Psoas muscle (tissue), 8 donors: ENCODE results near the gene FUS. TPM values are rescaled to one million over a fixed set of nuclear protein-coding genes. Genes with fewer than 3 reads are reported as not detected.

Experiments used
- ATAC-seq, 4 donors: fragments of 200-7000 bp; cut with Tn5 transposase; one replicate each; pipeline ENCODE4 v1.9.1; 2020; ENCODE audit warnings: moderate library complexity in 3 of 4, mild to moderate bottlenecking in 2 of 4
- DNase-seq, 2 donors: peaks; one replicate each; pipeline ENCODE4 v3.0.0-alpha.2; 2020
- H3K27ac ChIP-seq: fragments of 200-600 bp; one replicate; pipeline ENCODE4 v1.8.0; 2022
- H3K27me3 ChIP-seq, 3 donors: fragments of 200-600 bp in 1 of 3; one replicate each; pipeline versions ENCODE4 v1.6.1 to v1.8.0; 2013 to 2022; ENCODE audit warnings: low read length in 2 of 3, mild to moderate bottlenecking in 2 of 3, moderate library complexity in 1 of 3; ENCODE audit not compliant: insufficient read depth in 3 of 3
- H3K36me3 ChIP-seq, 2 donors: fragments of 200-600 bp in 1 of 2; one replicate each; pipeline versions ENCODE4 v1.6.1 to v1.8.0; 2013 to 2022; ENCODE audit warnings: low read depth in 1 of 2, mild to moderate bottlenecking in 1 of 2, moderate library complexity in 1 of 2; ENCODE audit not compliant: insufficient read depth in 1 of 2
- H3K4me1 ChIP-seq: fragments of 200-600 bp; one replicate; pipeline ENCODE4 v1.8.0; 2022
- H3K4me3 ChIP-seq: fragments of 200-600 bp; one replicate; pipeline ENCODE4 v1.8.0; 2022; ENCODE audit warnings: mild to moderate bottlenecking
- H3K9me3 ChIP-seq: fragments of 200-600 bp; one replicate; pipeline ENCODE4 v1.8.0; 2022
- WGBS, 3 donors: extraction: QIAGEN DNeasy Blood & Tissue Kit; methylation state at CpG; one replicate each; pipeline versions ENCODE4 v1.1.6 to v1.1.7; 2013; 5-methylcytosine and 5-hydroxymethylcytosine counted together
- intact Hi-C, 2 donors: fragments of 100-400 bp; cut with DNase I; formaldehyde crosslinking; loops; one replicate each; pipeline versions ENCODE4 v1.11.0 to v1.14.2; 2022
- polyA plus RNA-seq, 3 donors: library from polyadenylated mRNA; stranded (reverse); fragments of 200-250 nt; gene quantifications; one replicate each; pipeline ENCODE4 v1.2.3, GENCODE V29; 2013
- total RNA-seq, 4 donors: library from RNA; stranded (reverse); fragmentation: NEBNext Ultra II Directional in 2 of 4; extraction: Animal tissue kit (Norgen Biotek cat#: 25700) in 2 of 4; gene quantifications; one replicate each; pipeline versions ENCODE4 v1.2.1 to v1.2.4, GENCODE V29; 2021 to 2023
- TF ChIP-seq, protein P1 (sequence below): fragments of 200-600 bp; IDR thresholded peaks from one replicate; pipeline ENCODE4 v1.8.0; 2022; ENCODE audit warnings: antibody characterized with exemption
- donor health status: healthy with polysubstance abuse.
- donor health status: DM: no; HTN: no; CAD: no; lungs with moderate emphysema.
- donor health status: Bipolar disorder and iron deficiency.
- donor health status: healthy.
- donor health status: DM: yes; HTN: yes; CAD: no.
- donor health status: DM: no; HTN: no; CAD: no.
- donor health status: DM: no; HTN: no; CAD: no.
- donor health status: DM: yes; HTN: yes; CAD: no.

The FUS gene
- total and polyA plus RNA-seq, 7 donors: 117 to 246 (median 159) TPM

DNA sequence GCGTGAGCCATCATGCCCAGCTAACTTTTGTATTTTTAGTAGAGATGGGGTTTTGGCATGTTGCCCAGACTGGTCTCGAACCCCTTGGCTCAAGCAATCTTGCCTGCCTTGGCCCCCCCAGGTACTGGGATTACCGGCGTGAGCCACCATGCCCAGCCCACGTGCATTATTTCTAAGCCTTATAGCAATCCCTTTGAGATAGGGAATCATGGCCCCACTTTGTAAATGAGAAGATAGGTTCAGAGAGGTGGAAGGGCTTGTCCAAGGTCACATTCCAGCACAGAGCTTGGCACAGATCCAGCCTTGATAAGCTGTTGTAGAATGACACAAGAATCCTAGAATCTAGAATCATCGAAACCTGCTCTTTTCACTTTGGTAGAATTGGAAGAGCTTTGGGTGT is 26.8 kb downstream of the FUS start:
- H3K27me3 ChIP-seq: no peaks in the 10 kb centered on the region
- DNase-seq (no peak), ATAC-seq (no peak)
- TF ChIP-seq, protein P1, sequence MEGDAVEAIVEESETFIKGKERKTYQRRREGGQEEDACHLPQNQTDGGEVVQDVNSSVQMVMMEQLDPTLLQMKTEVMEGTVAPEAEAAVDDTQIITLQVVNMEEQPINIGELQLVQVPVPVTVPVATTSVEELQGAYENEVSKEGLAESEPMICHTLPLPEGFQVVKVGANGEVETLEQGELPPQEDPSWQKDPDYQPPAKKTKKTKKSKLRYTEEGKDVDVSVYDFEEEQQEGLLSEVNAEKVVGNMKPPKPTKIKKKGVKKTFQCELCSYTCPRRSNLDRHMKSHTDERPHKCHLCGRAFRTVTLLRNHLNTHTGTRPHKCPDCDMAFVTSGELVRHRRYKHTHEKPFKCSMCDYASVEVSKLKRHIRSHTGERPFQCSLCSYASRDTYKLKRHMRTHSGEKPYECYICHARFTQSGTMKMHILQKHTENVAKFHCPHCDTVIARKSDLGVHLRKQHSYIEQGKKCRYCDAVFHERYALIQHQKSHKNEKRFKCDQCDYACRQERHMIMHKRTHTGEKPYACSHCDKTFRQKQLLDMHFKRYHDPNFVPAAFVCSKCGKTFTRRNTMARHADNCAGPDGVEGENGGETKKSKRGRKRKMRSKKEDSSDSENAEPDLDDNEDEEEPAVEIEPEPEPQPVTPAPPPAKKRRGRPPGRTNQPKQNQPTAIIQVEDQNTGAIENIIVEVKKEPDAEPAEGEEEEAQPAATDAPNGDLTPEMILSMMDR: no peak
- 55 to 61% (median 60%) methylated on average over 6 of the region's 6 CpGs for WGBS, 3 donors
- no peaks in the 10 kb centered on the region for H3K36me3 ChIP-seq
- H3K4me1 ChIP-seq: peaks cover 3% of the 10 kb centered on the region
- no peaks in the 10 kb centered on the region for H3K9me3 ChIP-seq
- H3K27ac ChIP-seq: no peak overlapping the region
- H3K4me3 ChIP-seq: no peak overlapping the region
- intact Hi-C loops: no loop called here

DNA sequence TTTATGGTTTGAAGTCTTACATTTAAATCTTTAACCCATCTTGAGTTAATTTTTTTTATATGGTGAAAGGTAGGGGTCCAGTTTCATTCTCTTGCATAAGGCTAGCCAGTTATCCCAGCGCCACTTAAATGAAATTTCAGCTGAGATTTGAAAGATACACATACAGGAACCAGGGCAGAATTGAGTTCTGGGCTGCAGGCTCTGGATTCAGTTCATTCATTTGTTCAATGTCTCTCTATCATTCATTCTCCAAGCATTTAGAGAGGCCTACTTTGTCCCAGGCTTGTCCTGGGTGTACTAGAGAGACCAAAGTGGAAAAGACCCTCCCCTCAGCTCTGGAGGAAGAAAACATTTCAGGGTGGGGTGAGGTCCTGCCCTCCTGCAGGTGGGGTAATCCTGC is 33.4 kb downstream of the FUS start:
- TF ChIP-seq, protein P1: no peak
- peak in 2 of 4 donors; percentile 9 to 16 for ATAC-seq
- peaks cover 36% of the 10 kb centered on the region for H3K4me1 ChIP-seq
- 79 to 91% (median 80%) methylated on average over 1 of the region's 1 CpG for WGBS, 3 donors
- H3K36me3 ChIP-seq: peaks cover 0 to 11% of the 10 kb centered on the region in 2 donors
- peak overlapping the region; percentile 99 for H3K27ac ChIP-seq
- peak overlapping the region; percentile 89 for H3K4me3 ChIP-seq
- no peaks in the 10 kb centered on the region for H3K9me3 ChIP-seq
- H3K27me3 ChIP-seq: no peaks in the 10 kb centered on the region
- no peak for DNase-seq
- intact Hi-C loops: loop anchor here (2.0 to 10.0 kb wide), 2 partner anchors 33 to 241 kb away; partner anchors contain the start of genes ARMC5 (in 1 of the 2) and FUS (in 1 of the 2)

DNA sequence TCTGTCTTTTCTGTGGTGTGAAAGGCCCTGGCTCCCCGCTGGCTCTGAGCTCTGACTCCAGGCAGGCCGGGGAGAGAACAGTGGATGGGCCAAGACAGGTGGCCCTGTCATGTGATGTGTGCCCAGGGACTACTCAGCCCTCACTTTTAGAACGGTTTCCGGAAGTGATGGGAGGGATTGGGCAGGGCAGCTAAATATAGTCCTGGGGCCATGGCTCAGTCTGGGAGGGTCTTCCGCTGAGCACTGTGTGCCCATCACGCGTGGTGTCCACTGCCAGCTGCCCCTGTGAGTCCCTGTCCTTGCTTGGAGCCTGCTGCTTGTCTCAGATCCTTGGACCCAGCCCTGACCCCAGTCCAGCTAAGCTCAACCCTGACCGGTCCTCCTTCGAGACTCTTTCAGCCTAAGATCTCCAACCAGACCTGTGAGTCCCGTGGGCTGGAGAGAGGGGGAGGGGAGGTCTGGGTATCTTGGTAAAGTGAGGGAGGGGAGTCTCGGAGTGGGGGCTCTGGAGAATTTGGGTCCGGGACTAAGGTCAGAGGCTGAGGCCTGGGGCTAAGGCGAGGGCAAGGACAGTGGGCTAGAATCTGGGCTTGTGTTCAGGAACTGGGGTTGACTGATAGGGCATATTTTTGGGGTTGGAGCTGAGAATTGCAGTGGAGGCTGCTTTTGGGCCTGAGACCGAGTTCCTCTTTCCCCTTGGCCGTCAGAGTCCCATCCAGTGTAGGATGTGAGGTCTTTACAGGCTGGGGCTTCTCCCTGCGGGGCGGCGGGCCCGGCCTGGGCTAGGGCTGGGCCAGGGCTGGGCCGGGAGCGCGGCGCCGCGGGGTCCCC is 34.2 kb downstream of the FUS start, which contains the start of gene TRIM72:
TSS of gene TRIM72 (plus strand) at position 243 of the 831 bp plus-strand sequence. CDS start 620 bp downstream, outside the sequence.
- peak; percentile 86 to 91 (median 88) for ATAC-seq
- WGBS, 3 donors: 19 to 32% (median 22%) methylated on average over 20 to 25 of the region's 25 CpGs
- Histone ChIP-seq H3K4me3 (peak within 1 kb of the TSS; percentile 89), H3K9me3 (no peaks in the 10 kb centered on the region), H3K27ac (peak within 1 kb of the TSS; percentile 99), H3K27me3 (no peaks in the 10 kb centered on the region), H3K36me3 (peaks cover 0 to 13% of the 10 kb centered on the region in 2 donors), H3K4me1 (peaks cover 42% of the 10 kb centered on the region)
- DNase-seq: peak; percentile 80 to 94
- intact Hi-C loops: loop anchor here (2.0 to 10.0 kb wide), 2 partner anchors 33 to 241 kb away; partner anchors contain the start of genes ARMC5 (in 1 of the 2) and FUS (in 1 of the 2)
- TF ChIP-seq, protein P1: no peak

DNA sequence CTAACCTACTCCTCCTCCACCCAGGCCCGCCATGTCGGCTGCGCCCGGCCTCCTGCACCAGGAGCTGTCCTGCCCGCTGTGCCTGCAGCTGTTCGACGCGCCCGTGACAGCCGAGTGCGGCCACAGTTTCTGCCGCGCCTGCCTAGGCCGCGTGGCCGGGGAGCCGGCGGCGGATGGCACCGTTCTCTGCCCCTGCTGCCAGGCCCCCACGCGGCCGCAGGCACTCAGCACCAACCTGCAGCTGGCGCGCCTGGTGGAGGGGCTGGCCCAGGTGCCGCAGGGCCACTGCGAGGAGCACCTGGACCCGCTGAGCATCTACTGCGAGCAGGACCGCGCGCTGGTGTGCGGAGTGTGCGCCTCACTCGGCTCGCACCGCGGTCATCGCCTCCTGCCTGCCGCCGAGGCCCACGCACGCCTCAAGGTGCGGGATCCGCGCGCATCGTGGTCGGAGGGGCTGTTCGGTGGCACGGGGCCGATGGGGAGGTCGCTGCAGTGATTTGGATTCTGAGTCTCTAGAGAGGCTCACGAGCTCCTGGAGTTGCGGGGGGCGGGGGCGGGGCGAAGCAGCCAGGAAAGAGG is 34.9 kb downstream of the FUS start:
- peak overlapping the region; percentile 89 for H3K4me3 ChIP-seq
- peak overlapping the region; percentile 99 for H3K27ac ChIP-seq
- H3K9me3 ChIP-seq: no peaks in the 10 kb centered on the region
- TF ChIP-seq, protein P1: no peak
- peaks cover 49% of the 10 kb centered on the region for H3K4me1 ChIP-seq
- H3K36me3 ChIP-seq: peaks cover 0 to 20% of the 10 kb centered on the region in 2 donors
- no peaks in the 10 kb centered on the region for H3K27me3 ChIP-seq
- DNase-seq (peak; percentile 40 to 65), ATAC-seq (peak; percentile 21 to 52 (median 41))
- 2 to 4% (median 4%) methylated on average over 49 to 58 of the region's 58 CpGs for WGBS, 3 donors
- intact Hi-C loops: loop anchor here (5.0 to 10.0 kb wide), 4 partner anchors 32 to 240 kb away; partner anchors contain the start of genes ARMC5 (in 1 of the 2), FUS (in 1 of the 2) and ZNF843 (in 1 of the 2)
